HepG2 (cell line): Measurements from ENCODE around the gene TOPORS. TPM values are rescaled to one million over a fixed set of nuclear protein-coding genes. Genes with fewer than 3 reads are reported as not detected.
A peak's percentile ranks its signal among the peaks of the same experiment; 100 is the strongest.

Source experiments
- ADNP ChIP-seq: sonication (generic); formaldehyde crosslinking; IDR thresholded peaks from 2 replicates; pipeline ENCODE4 v1.4.0; 2020; ENCODE audit warnings: missing genetic modification reagents
- ATAD3A ChIP-seq: sonication (generic); formaldehyde crosslinking; IDR thresholded peaks from 2 replicates; pipeline ENCODE4 v1.4.0; 2020; ENCODE audit warnings: missing genetic modification reagents
- HHEX ChIP-seq: IDR thresholded peaks from 2 replicates; pipeline ENCODE4 v1.6.1; 2016; ENCODE audit warnings: control low read depth
- HNF4G ChIP-seq, 2 experiments: sonication (generic) in 1 of 2; formaldehyde crosslinking in 1 of 2; IDR thresholded peaks; 2 replicates each; pipeline versions ENCODE4 v1.4.0 to v1.6.1; 2011 to 2020; ENCODE audit warnings: borderline replicate concordance in 2 of 2, low read depth in 2 of 2, mild to moderate bottlenecking in 2 of 2, low read length in 1 of 2, missing genetic modification reagents in 1 of 2, moderate library complexity in 1 of 2
- IKZF5 ChIP-seq: IDR thresholded peaks from 2 replicates; pipeline ENCODE4 v1.6.1; 2018; ENCODE audit warnings: missing genetic modification reagents, mild to moderate bottlenecking, missing compliant biosample characterization
- IRF1 ChIP-seq: sonication (generic); formaldehyde crosslinking; IDR thresholded peaks from 2 replicates; pipeline ENCODE4 v1.4.0; 2020; ENCODE audit warnings: low read depth, mild to moderate bottlenecking, missing genetic modification reagents
- MATR3 ChIP-seq: sonication (generic); formaldehyde crosslinking; IDR thresholded peaks from 2 replicates; pipeline ENCODE4 v1.4.0; 2020; ENCODE audit warnings: missing genetic modification reagents
- MNT ChIP-seq: fragments of 450-650 bp; IDR thresholded peaks from 2 replicates; pipeline ENCODE4 v1.6.1; 2016
- NFE2L2 ChIP-seq: fragments of 150-350 bp; IDR thresholded peaks from 2 replicates; pipeline ENCODE4 v1.6.1; 2014; ENCODE audit warnings: low read length
- POGK ChIP-seq: sonication (generic); formaldehyde crosslinking; conservative IDR thresholded peaks from 2 replicates; pipeline ENCODE4 v1.8.0; 2022; ENCODE audit warnings: mild to moderate bottlenecking, moderate library complexity, missing genetic modification reagents
- SMARCE1 ChIP-seq: fragments of 450-650 bp; IDR thresholded peaks from 2 replicates; pipeline ENCODE4 v1.6.1; 2017; ENCODE audit warnings: borderline replicate concordance
- ZNF160 ChIP-seq: sonication (generic); formaldehyde crosslinking; IDR thresholded peaks from 2 replicates; pipeline ENCODE4 v1.8.0; 2022; ENCODE audit warnings: mild to moderate bottlenecking, inconsistent platforms, missing genetic modification reagents
- ZNF510 ChIP-seq: sonication (generic); formaldehyde crosslinking; IDR thresholded peaks from 2 replicates; pipeline ENCODE4 v1.4.0; 2020; ENCODE audit warnings: low read depth, mild to moderate bottlenecking, missing genetic modification reagents
- ZNF639 ChIP-seq: conservative IDR thresholded peaks from 2 replicates; pipeline ENCODE4 v1.6.1; 2018; ENCODE audit warnings: missing genetic modification reagents
- ZNF670 ChIP-seq: sonication (generic); formaldehyde crosslinking; IDR thresholded peaks from 2 replicates; pipeline ENCODE4 v1.8.0; 2022; ENCODE audit warnings: mild to moderate bottlenecking, missing genetic modification reagents, borderline replicate concordance
- ZNF883 ChIP-seq: sonication (generic); formaldehyde crosslinking; IDR thresholded peaks from 2 replicates; pipeline ENCODE4 v1.5.1; 2020; ENCODE audit warnings: mild to moderate bottlenecking, missing genetic modification reagents; ENCODE audit errors: not compliant biosample characterization
- polyA plus RNA-seq, 8 experiments: library from polyadenylated mRNA; depleted of rRNA in 3 of 8; stranded (reverse) in 7 of 8; unstranded in 1 of 8; fragments of >200 nt; fragmentation: Illumina TruSeq in 4 of 8; extraction: Trizol in 4 of 8; gene quantifications; 2 replicates each; pipeline versions ENCODE4 v1.2.1 to v1.2.3, GENCODE V29; 2011 to 2016; ENCODE audit warnings: low read depth in 4 of 8, missing spikeins in 1 of 8, mixed read lengths in 1 of 8; ENCODE audit not compliant: insufficient read depth in 1 of 8
- total RNA-seq, 5 experiments: library from RNA; depleted of rRNA; stranded (reverse); fragments of >200 nt; fragmentation: Illumina TruSeq; extraction: Trizol; gene quantifications; 2 replicates each; pipeline ENCODE4 v1.2.3, GENCODE V29; 2016; ENCODE audit warnings: low read depth in 1 of 5
- TF ChIP-seq, protein P1 (sequence below): sonication (generic); formaldehyde crosslinking; IDR thresholded peaks from 2 replicates; pipeline ENCODE4 v1.4.0; 2020; ENCODE audit warnings: missing genetic modification reagents, mild to moderate bottlenecking, borderline replicate concordance

TOPORS gene
- total and polyA plus RNA-seq, 2 of the 13 experiments (the other 11 are each of a cell fraction or from before 2014, with no cell fraction given) = 6.8 to 19.6 TPM

- TF ChIP-seq IKZF5 (no peak), MNT (0 out of 2 replicates have a peak, but pooled peaks have one; percentile 22), NFE2L2 (no peak), ZNF883 (CRISPR knock-in tag) (no peak), ATAD3A (CRISPR knock-in tag) (no peak), ZNF670 (no peak), HNF4G (IDR thresholded peaks at IDR 0.05; ENCODE audit: borderline replicate concordance, low read depth, low read length) (0 out of 2 replicates have a peak, but pooled peaks have one; percentile 19), HNF4G (CRISPR knock-in tag; IDR thresholded peaks at IDR 0.05; ENCODE audit: borderline replicate concordance, low read depth) (no peak), ZNF510 (CRISPR knock-in tag) (0 out of 2 replicates have a peak, but pooled peaks have one; percentile 47), ADNP (CRISPR knock-in tag) (no peak), ZNF639 (CRISPR knock-in tag) (0 out of 2 replicates have a peak, but pooled peaks have one; percentile 42), HHEX (CRISPR knock-in tag) (no peak), POGK (CRISPR knock-in tag) (no peak), SMARCE1 (no peak), ZNF160 (CRISPR knock-in tag) (0 out of 2 replicates have a peak, but pooled peaks have one; percentile 54), MATR3 (no peak), IRF1 (CRISPR knock-in tag) (peak; percentile 97)
- TF ChIP-seq, protein P1, sequence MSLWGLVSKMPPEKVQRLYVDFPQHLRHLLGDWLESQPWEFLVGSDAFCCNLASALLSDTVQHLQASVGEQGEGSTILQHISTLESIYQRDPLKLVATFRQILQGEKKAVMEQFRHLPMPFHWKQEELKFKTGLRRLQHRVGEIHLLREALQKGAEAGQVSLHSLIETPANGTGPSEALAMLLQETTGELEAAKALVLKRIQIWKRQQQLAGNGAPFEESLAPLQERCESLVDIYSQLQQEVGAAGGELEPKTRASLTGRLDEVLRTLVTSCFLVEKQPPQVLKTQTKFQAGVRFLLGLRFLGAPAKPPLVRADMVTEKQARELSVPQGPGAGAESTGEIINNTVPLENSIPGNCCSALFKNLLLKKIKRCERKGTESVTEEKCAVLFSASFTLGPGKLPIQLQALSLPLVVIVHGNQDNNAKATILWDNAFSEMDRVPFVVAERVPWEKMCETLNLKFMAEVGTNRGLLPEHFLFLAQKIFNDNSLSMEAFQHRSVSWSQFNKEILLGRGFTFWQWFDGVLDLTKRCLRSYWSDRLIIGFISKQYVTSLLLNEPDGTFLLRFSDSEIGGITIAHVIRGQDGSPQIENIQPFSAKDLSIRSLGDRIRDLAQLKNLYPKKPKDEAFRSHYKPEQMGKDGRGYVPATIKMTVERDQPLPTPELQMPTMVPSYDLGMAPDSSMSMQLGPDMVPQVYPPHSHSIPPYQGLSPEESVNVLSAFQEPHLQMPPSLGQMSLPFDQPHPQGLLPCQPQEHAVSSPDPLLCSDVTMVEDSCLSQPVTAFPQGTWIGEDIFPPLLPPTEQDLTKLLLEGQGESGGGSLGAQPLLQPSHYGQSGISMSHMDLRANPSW (CRISPR knock-in tag) = no peak
These were observed 26.2 kb downstream of the TOPORS start, which contains the start of gene RIGI (continued) for GRCh38 chr9:32526041-32526706.
